Measurements from ENCODE around the gene FAR1.

Gene FAR1

GRCh38 chr11:13778345-13778744 is 109.9 kb downstream of the FAR1 start:
- no peak for DNase-seq

- no peak for DNase-seq
These were observed 112.7 kb downstream of the FAR1 start for GRCh38 chr11:13781153-13781552.
